Stimulated activated CD4-positive, alpha-beta T cell treated with anti-CD3 and anti-CD28 coated beads, TNF-alpha, amount 100 ng/mL, for 48 hours (primary cell): ENCODE data around the gene SMARCAD1.

Experiments
- DNase-seq, 3 donors: peaks; one replicate each; pipeline ENCODE4 v3.0.0-alpha.2; 2020; ENCODE audit warnings: low read depth in 3 of 3

SMARCAD1 gene

GRCh38 chr4:94228493-94229216 lies 21.0 kb downstream of the SMARCAD1 start:
- no peak for DNase-seq

- no peak for DNase-seq
Measured at GRCh38 chr4:94232519-94232918, 24.9 kb downstream of the SMARCAD1 start.

- no peak for DNase-seq
Measured at GRCh38 chr4:94235825-94236224, 28.2 kb downstream of the SMARCAD1 start.

GRCh38 chr4:94237271-94237670 lies 29.6 kb downstream of the SMARCAD1 start:
- no peak for DNase-seq

- DNase-seq = no peak
Measured at GRCh38 chr4:94238160-94238559, 30.5 kb downstream of the SMARCAD1 start.

- DNase-seq = no peak
Measured at GRCh38 chr4:94240384-94240783, 32.7 kb downstream of the SMARCAD1 start.

GRCh38 chr4:94244087-94244828 lies 36.6 kb downstream of the SMARCAD1 start:
- no peak for DNase-seq

GRCh38 chr4:94244829-94245185 lies 37.1 kb downstream of the SMARCAD1 start:
- no peak for DNase-seq

- DNase-seq = no peak
Measured at GRCh38 chr4:94251094-94251493, 43.4 kb downstream of the SMARCAD1 start.

- DNase-seq = no peak
Measured at GRCh38 chr4:94253036-94253435, 45.4 kb downstream of the SMARCAD1 start.

- DNase-seq = no peak
Measured at GRCh38 chr4:94256144-94256783, 48.6 kb downstream of the SMARCAD1 start.

GRCh38 chr4:94256828-94257227 lies 49.2 kb downstream of the SMARCAD1 start:
- no peak for DNase-seq

GRCh38 chr4:94262163-94263016 lies 54.7 kb downstream of the SMARCAD1 start:
- DNase-seq = no peak

- DNase-seq = no peak
Measured at GRCh38 chr4:94267037-94267436, 59.4 kb downstream of the SMARCAD1 start.

GRCh38 chr4:94271248-94271647 lies 63.6 kb downstream of the SMARCAD1 start:
- DNase-seq = no peak

GRCh38 chr4:94274912-94275311 lies 67.2 kb downstream of the SMARCAD1 start:
- DNase-seq = no peak

GRCh38 chr4:94276204-94276603 lies 68.5 kb downstream of the SMARCAD1 start:
- DNase-seq = no peak

GRCh38 chr4:94277534-94277933 lies 69.9 kb downstream of the SMARCAD1 start:
- no peak for DNase-seq

- DNase-seq = no peak
Measured at GRCh38 chr4:94278781-94279180, 71.1 kb downstream of the SMARCAD1 start.

GRCh38 chr4:94284889-94285288 lies 77.2 kb downstream of the SMARCAD1 start:
- DNase-seq = no peak

GRCh38 chr4:94285666-94286065 lies 78.0 kb downstream of the SMARCAD1 start:
- DNase-seq = no peak

- no peak for DNase-seq
Measured at GRCh38 chr4:94290245-94290644, 82.6 kb downstream of the SMARCAD1 start.
